H1 (cell line): Measurements from ENCODE around the gene RNF26. TPM values are rescaled to one million over a fixed set of nuclear protein-coding genes. Genes with fewer than 3 reads are reported as not detected.

ENCODE experiments used
- CTCF ChIA-PET: fragments of 300-600 bp; sonication (Branson Sonifier 250); formaldehyde crosslinking; loops from one replicate; lab custom pipeline; 2021; ENCODE audit not compliant: partially characterized antibody; lab: Charles Lee
- POLR2A ChIA-PET: fragments of 300-600 bp; sonication (Branson Sonifier 250); formaldehyde crosslinking; loops from one replicate; lab custom pipeline; 2021; ENCODE audit warnings: inconsistent platforms; ENCODE audit not compliant: partially characterized antibody; lab: Charles Lee
- DNase-seq, 2 experiments: peaks; one replicate each; pipeline versions ENCODE4 v3.0.0 to v3.0.0-alpha.2; 2010 to 2022; ENCODE audit warnings: low spot score in 2 of 2, low read depth in 1 of 2, mixed read lengths in 1 of 2
- FAIRE-seq: peaks from 2 replicates; lab custom pipeline; 2011; peaks lifted over from hg19 to GRCh38; lab: Jason Lieb, UNC
- H2AFZ ChIP-seq: 2 replicates; pipeline ENCODE4 v1.8.1; 2012; ENCODE audit warnings: low read length, inconsistent platforms
- H2AK5ac ChIP-seq: 2 replicates; pipeline ENCODE4 v1.6.1; 2013; ENCODE audit warnings: low read depth, low read length
- H2BK120ac ChIP-seq: replicated peaks from 2 replicates; pipeline ENCODE3; 2013; ENCODE audit warnings: low read depth, low read length, inconsistent platforms
- H2BK12ac ChIP-seq: 2 replicates; pipeline ENCODE4 v1.6.1; 2013; ENCODE audit warnings: low read depth, low read length
- H2BK15ac ChIP-seq: 2 replicates; pipeline ENCODE4 v1.6.1; 2013; ENCODE audit warnings: low read length
- H2BK20ac ChIP-seq: 2 replicates; pipeline ENCODE4 v1.6.1; 2013; ENCODE audit warnings: low read length
- H2BK5ac ChIP-seq: 2 replicates; pipeline ENCODE4 v1.6.1; 2013; ENCODE audit warnings: low read depth, low read length
- H3K14ac ChIP-seq: 2 replicates; pipeline ENCODE4 v1.6.1; 2013; ENCODE audit warnings: inconsistent platforms; ENCODE audit not compliant: insufficient read length
- H3K18ac ChIP-seq: 2 replicates; pipeline ENCODE4 v1.6.1; 2013; ENCODE audit warnings: low read length; ENCODE audit errors: extremely low read depth
- H3K23ac ChIP-seq: 2 replicates; pipeline ENCODE4 v1.6.1; 2013; ENCODE audit warnings: inconsistent platforms; ENCODE audit not compliant: insufficient read length
- H3K23me2 ChIP-seq: 2 replicates; pipeline ENCODE4 v1.6.1; 2013; ENCODE audit warnings: low read depth, low read length
- H3K27ac ChIP-seq: 2 replicates; pipeline ENCODE4 v1.6.1; 2011; ENCODE audit warnings: low read depth, low read length, inconsistent platforms
- H3K27me3 ChIP-seq, 4 experiments: replicated peaks in 1 of 4; 1 replicate in 1 of 4; 2 replicates in 3 of 4; pipeline versions ENCODE4 v1.6.1 to v1.8.1; 2011 to 2013; ENCODE audit warnings: low read length in 3 of 4, mild to moderate bottlenecking in 3 of 4, inconsistent platforms in 2 of 4, mixed read lengths in 2 of 4, moderate library complexity in 1 of 4; ENCODE audit not compliant: control insufficient read depth in 3 of 4, insufficient read depth in 3 of 4; ENCODE audit errors: extremely low read depth in 1 of 4
- H3K36me3 ChIP-seq, 4 experiments: 2 replicates each; pipeline versions ENCODE4 v1.6.1 to v1.8.1; 2011 to 2013; ENCODE audit warnings: mild to moderate bottlenecking in 4 of 4, low read length in 3 of 4, moderate library complexity in 2 of 4, control low read depth in 1 of 4, inconsistent platforms in 1 of 4; ENCODE audit not compliant: insufficient read depth in 4 of 4, control insufficient read depth in 2 of 4
- H3K4ac ChIP-seq: replicated peaks from 2 replicates; pipeline ENCODE3; 2013; ENCODE audit warnings: low read length, low read depth, mixed read lengths, inconsistent platforms; ENCODE audit not compliant: insufficient read length
- H3K4me1 ChIP-seq, 4 experiments: replicated peaks in 1 of 4; 1 replicate in 1 of 4; 2 replicates in 3 of 4; pipeline versions ENCODE4 v1.6.1 to v1.8.1; 2011 to 2013; ENCODE audit warnings: low read length in 3 of 4, inconsistent platforms in 2 of 4, mixed read lengths in 1 of 4; ENCODE audit not compliant: insufficient read depth in 4 of 4, control insufficient read depth in 3 of 4
- H3K4me2 ChIP-seq, 2 experiments: 2 replicates each; pipeline versions ENCODE4 v1.6.1 to v1.8.1; 2011 to 2013; ENCODE audit warnings: low read depth in 2 of 2, low read length in 2 of 2, control low read depth in 1 of 2, inconsistent platforms in 1 of 2, mild to moderate bottlenecking in 1 of 2; ENCODE audit not compliant: insufficient read depth in 1 of 2
- H3K4me3 ChIP-seq, 4 experiments: fragments of 200-600, 300-600 bp in 1 of 4; sonication (generic), shearing (Covaris generic), sonication (Bioruptor Twin) in 1 of 4; 2 replicates each; pipeline versions ENCODE4 v1.5.1 to v1.8.1; 2011 to 2016; ENCODE audit warnings: low read length in 4 of 4, low read depth in 3 of 4, control low read depth in 2 of 4, inconsistent platforms in 2 of 4, mild to moderate bottlenecking in 2 of 4, mixed read lengths in 1 of 4, moderate library complexity in 1 of 4; ENCODE audit not compliant: insufficient read depth in 2 of 4; ENCODE audit errors: extremely low read depth in 1 of 4
- H3K56ac ChIP-seq: replicated peaks from 2 replicates; pipeline ENCODE3; 2013; ENCODE audit warnings: low read depth, mild to moderate bottlenecking, mixed read lengths, low read length, inconsistent platforms; ENCODE audit not compliant: insufficient read length
- H3K79me1 ChIP-seq: 2 replicates; pipeline ENCODE4 v1.6.1; 2013; ENCODE audit warnings: low read depth, low read length, control low read depth
- H3K79me2 ChIP-seq, 2 experiments: 2 replicates each; pipeline versions ENCODE4 v1.6.1 to v1.8.1; 2012 to 2013; ENCODE audit warnings: low read length in 2 of 2, mild to moderate bottlenecking in 2 of 2, inconsistent platforms in 1 of 2; ENCODE audit not compliant: insufficient read depth in 2 of 2, control insufficient read depth in 1 of 2
- H3K9ac ChIP-seq, 4 experiments: replicated peaks in 1 of 4; 1 replicate in 1 of 4; 2 replicates in 3 of 4; pipeline versions ENCODE4 v1.6.1 to v1.8.1; 2011 to 2013; ENCODE audit warnings: low read depth in 3 of 4, low read length in 3 of 4, control low read depth in 2 of 4, mild to moderate bottlenecking in 2 of 4, moderate library complexity in 2 of 4, inconsistent platforms in 1 of 4; ENCODE audit errors: extremely low read depth in 1 of 4
- H3K9me3 ChIP-seq, 2 experiments: 2 replicates each; pipeline versions ENCODE4 v1.6.1 to v1.8.1; 2012 to 2013; ENCODE audit warnings: mild to moderate bottlenecking in 2 of 2, moderate library complexity in 2 of 2, control low read depth in 1 of 2, inconsistent platforms in 1 of 2, low read depth in 1 of 2, low read length in 1 of 2, mixed read lengths in 1 of 2; ENCODE audit not compliant: insufficient read depth in 2 of 2
- H4K20me1 ChIP-seq, 2 experiments: replicated peaks in 1 of 2; 2 replicates each; pipeline versions ENCODE3 to v1.8.1; 2011 to 2013; ENCODE audit warnings: inconsistent platforms in 2 of 2, low read length in 2 of 2, mild to moderate bottlenecking in 1 of 2; ENCODE audit not compliant: insufficient read depth in 2 of 2, control insufficient read depth in 1 of 2
- H4K5ac ChIP-seq: 2 replicates; pipeline ENCODE4 v1.6.1; 2013; ENCODE audit warnings: low read length, low read depth, mixed read lengths, inconsistent platforms; ENCODE audit not compliant: insufficient read length
- H4K8ac ChIP-seq: 2 replicates; pipeline ENCODE4 v1.8.0; 2013; ENCODE audit warnings: mild to moderate bottlenecking, moderate library complexity, low read length, inconsistent platforms; ENCODE audit not compliant: insufficient read depth; ENCODE audit errors: extremely low read depth
- H4K91ac ChIP-seq: replicated peaks from 2 replicates; pipeline ENCODE3; 2013; ENCODE audit warnings: low read length, mixed read lengths, inconsistent platforms; ENCODE audit not compliant: insufficient read length
- BCL11A ChIP-seq, 2 experiments: IDR thresholded peaks; one replicate each; pipeline ENCODE4 v1.6.1; 2011; ENCODE audit warnings: low read depth in 2 of 2, low read length in 2 of 2, mild to moderate bottlenecking in 2 of 2
- HDAC6 ChIP-seq: IDR thresholded peaks from one replicate; pipeline ENCODE4 v1.7.1; 2012; ENCODE audit warnings: low read depth, mild to moderate bottlenecking, inconsistent platforms, low read length, moderate library complexity
- RAD21 ChIP-seq, 2 experiments: IDR thresholded peaks in 1 of 2; conservative IDR thresholded peaks in 1 of 2; 2 replicates each; pipeline ENCODE4 v1.6.1; 2011; ENCODE audit warnings: low read depth in 2 of 2, low read length in 2 of 2, improper control_type of control experiment in 1 of 2, inconsistent platforms in 1 of 2, mild to moderate bottlenecking in 1 of 2, moderate library complexity in 1 of 2
- SUZ12 ChIP-seq: fragments of 200-600 bp; sonication (generic); IDR thresholded peaks from 2 replicates; pipeline ENCODE4 v1.6.1; 2012; ENCODE audit warnings: mild to moderate bottlenecking, inconsistent platforms, low read length, moderate library complexity, mixed read lengths
- WGBS, 2 experiments: shearing (Covaris generic) in 1 of 2; methylation state at CpG; one replicate each; pipeline versions ENCODE4 v1.1.6 to v1.1.7; 2013 to 2015; ENCODE audit warnings: low lambda C conversion rate in 2 of 2, mixed read lengths in 2 of 2, inconsistent platforms in 1 of 2, low coverage in 1 of 2, missing lambda C conversion rate in 1 of 2; ENCODE audit not compliant: insufficient replicate concordance in 2 of 2, insufficient coverage in 1 of 2, insufficient read length in 1 of 2; ENCODE audit errors: extremely low coverage in 1 of 2, missing lambda C conversion rate in 1 of 2; 5-methylcytosine and 5-hydroxymethylcytosine counted together
- polyA plus RNA-seq, 7 experiments: library from polyadenylated mRNA; depleted of rRNA in 3 of 7; stranded (reverse) in 5 of 7; unstranded in 2 of 7; fragments of >200 nt in 5 of 7; fragments of 200-250 nt in 2 of 7; gene quantifications; 1 replicate in 5 of 7; 2 replicates in 1 of 7; 4 replicates in 1 of 7; pipeline versions ENCODE4 v1.2.1 to v1.2.3, GENCODE V29; 2011 to 2013; ENCODE audit warnings: missing spikeins in 2 of 7, mixed read lengths in 2 of 7
- total RNA-seq: library from RNA; stranded (reverse); fragmentation: NEBNext Ultra II Directional; extraction: Animal tissue kit (Norgen Biotek cat#: 25700); gene quantifications from 2 replicates; pipeline ENCODE4 v1.2.1, GENCODE V29; 2021
- TF ChIP-seq, protein P1 (sequence below), 3 experiments: IDR thresholded peaks; 1 replicate in 2 of 3; 2 replicates in 1 of 3; pipeline versions ENCODE4 v1.5.1 to v1.6.1; 2011; ENCODE audit warnings: low read length in 3 of 3, mild to moderate bottlenecking in 3 of 3, inconsistent platforms in 2 of 3, low read depth in 1 of 3, moderate library complexity in 1 of 3; ENCODE audit not compliant: insufficient read depth in 1 of 3; ENCODE audit errors: control extremely low read depth in 1 of 3
- TF ChIP-seq, protein P2 (sequence below): IDR thresholded peaks from 2 replicates; pipeline ENCODE4 v1.6.1; 2011; ENCODE audit warnings: low read length, improper control_type of control experiment

RNF26 gene
- total and polyA plus RNA-seq, 2 of the 8 experiments (the other 6 are each of a cell fraction or from before 2014, with no cell fraction given), result 82.7 to 84.0 TPM

DNA sequence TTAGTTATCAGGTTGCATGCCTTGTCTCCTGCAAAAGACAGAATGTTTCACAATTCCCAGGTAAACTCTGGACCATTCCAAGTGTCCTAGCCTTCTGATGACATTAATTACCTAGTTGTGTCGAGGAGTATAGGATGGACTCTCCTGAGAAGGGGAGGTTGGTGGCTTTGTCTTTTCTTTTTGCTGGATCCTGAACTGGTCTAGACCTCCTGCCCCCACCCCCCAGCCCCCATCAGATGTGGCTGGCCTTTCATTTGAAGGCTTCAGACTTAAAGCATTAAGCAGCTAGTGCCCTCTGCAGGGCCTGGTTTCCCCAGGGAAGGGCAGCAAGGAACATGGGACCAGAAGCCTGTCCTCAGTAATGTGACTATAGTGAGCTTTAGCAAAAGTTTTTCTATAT is 27.1 kb upstream of the RNF26 start:
- Histone ChIP-seq H4K5ac (no peak overlapping the region), H3K79me1 (no peaks in the 10 kb centered on the region), H4K8ac (no peak overlapping the region), H3K4me3 (no peak overlapping the region), H3K4ac (no peak overlapping the region), H3K4me2 (no peak overlapping the region), H3K23me2 (no peaks in the 10 kb centered on the region), H3K27me3 (no peaks in the 10 kb centered on the region), H3K56ac (no peak overlapping the region), H4K91ac (no peak overlapping the region), H3K9ac (no peak overlapping the region), H3K18ac (no peak overlapping the region), H2BK20ac (no peak overlapping the region), H3K79me2 (no peaks in the 10 kb centered on the region), H3K23ac (no peak overlapping the region), H3K36me3 (peaks cover 5 to 45% (median 16%) of the 10 kb centered on the region in 4 experiments; a peak in 7 of 8 replicates), H2BK120ac (no peak overlapping the region), H2BK15ac (no peak overlapping the region), H3K27ac (no peak overlapping the region; the same call in 1 of the 2 replicates), H2AFZ (no peak overlapping the region), H2BK5ac (no peak overlapping the region), H4K20me1 (peaks cover 5 to 6% of the 10 kb centered on the region in 2 experiments), H3K9me3 (no peaks in the 10 kb centered on the region), H3K14ac (no peak overlapping the region), H2AK5ac (no peak overlapping the region), H2BK12ac (no peak overlapping the region), H3K4me1 (no peaks in the 10 kb centered on the region)
- WGBS, 2 experiments, result 63% methylated on average over 1 of the region's 1 CpG; no CpG with 5 or more reads in 1 of the 2 experiments
- CTCF ChIA-PET, result interaction anchor here (0.6 to 13.8 kb wide), 13 partner anchors 8 to 225 kb away, joined by 3 to 174 read pairs (median 5); no protein-coding TSS in a partner anchor
- POLR2A ChIA-PET, result interaction anchor here (0.6 to 5.6 kb wide), 8 partner anchors 10 to 290 kb away, joined by 3 to 44 read pairs (median 4); partner anchors contain the start of genes HMBS and MCAM
- no peak for FAIRE-seq
- no peak for DNase-seq
- TF ChIP-seq HDAC6, result no peak
- TF ChIP-seq BCL11A (IDR thresholded peaks at IDR 0.05; ENCODE audit: low read depth in 2 of 2, low read length in 2 of 2), result no peak
- TF ChIP-seq, protein P1, sequence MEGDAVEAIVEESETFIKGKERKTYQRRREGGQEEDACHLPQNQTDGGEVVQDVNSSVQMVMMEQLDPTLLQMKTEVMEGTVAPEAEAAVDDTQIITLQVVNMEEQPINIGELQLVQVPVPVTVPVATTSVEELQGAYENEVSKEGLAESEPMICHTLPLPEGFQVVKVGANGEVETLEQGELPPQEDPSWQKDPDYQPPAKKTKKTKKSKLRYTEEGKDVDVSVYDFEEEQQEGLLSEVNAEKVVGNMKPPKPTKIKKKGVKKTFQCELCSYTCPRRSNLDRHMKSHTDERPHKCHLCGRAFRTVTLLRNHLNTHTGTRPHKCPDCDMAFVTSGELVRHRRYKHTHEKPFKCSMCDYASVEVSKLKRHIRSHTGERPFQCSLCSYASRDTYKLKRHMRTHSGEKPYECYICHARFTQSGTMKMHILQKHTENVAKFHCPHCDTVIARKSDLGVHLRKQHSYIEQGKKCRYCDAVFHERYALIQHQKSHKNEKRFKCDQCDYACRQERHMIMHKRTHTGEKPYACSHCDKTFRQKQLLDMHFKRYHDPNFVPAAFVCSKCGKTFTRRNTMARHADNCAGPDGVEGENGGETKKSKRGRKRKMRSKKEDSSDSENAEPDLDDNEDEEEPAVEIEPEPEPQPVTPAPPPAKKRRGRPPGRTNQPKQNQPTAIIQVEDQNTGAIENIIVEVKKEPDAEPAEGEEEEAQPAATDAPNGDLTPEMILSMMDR (IDR thresholded peaks at IDR 0.05; ENCODE audit: control extremely low read depth in 1 of 3, insufficient read depth in 1 of 3, low read depth in 1 of 3, low read length in 3 of 3), result peak in 2 of 3 experiments; percentile 2 to 30; a peak in 3 of 4 replicates
- TF ChIP-seq SUZ12, result no peak
- TF ChIP-seq, protein P2, sequence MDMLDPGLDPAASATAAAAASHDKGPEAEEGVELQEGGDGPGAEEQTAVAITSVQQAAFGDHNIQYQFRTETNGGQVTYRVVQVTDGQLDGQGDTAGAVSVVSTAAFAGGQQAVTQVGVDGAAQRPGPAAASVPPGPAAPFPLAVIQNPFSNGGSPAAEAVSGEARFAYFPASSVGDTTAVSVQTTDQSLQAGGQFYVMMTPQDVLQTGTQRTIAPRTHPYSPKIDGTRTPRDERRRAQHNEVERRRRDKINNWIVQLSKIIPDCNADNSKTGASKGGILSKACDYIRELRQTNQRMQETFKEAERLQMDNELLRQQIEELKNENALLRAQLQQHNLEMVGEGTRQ, result no peak
- TF ChIP-seq RAD21 (IDR thresholded peaks at IDR 0.05 in 1 of 2, conservative IDR thresholded peaks at IDR 0.05 in 1 of 2; ENCODE audit: low read depth in 2 of 2, low read length in 2 of 2), result peak; percentile 26 to 45; a peak in 2 of 4 replicates
